ENCODE data around the gene CLIP2.

DNA sequence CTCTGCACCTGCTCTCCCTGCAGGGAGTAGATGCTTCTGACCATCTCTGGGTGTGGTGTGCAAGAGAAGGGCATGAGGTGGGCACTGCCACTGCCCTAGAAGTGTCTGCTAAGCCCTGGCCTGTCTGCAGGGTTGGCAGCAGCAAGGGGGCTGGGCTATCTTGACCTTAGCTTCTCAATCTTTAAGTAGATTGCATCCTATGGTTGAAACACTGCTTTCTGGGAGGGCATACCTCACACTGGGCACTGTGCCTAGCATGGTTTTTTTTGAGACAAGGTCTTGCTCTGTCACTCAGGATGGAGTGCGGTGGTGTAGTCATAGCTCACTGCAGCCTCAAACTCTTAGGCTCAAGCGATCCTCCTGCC is 54.9 kb downstream of the CLIP2 start:
- TF ChIP-seq POLR2A (IDR thresholded peaks at IDR 0.05; ENCODE audit: low read depth, low read length) (no peak), POU2F2 (IDR thresholded peaks at IDR 0.05; ENCODE audit: low read depth, low read length) (no peak), TAF1 (IDR thresholded peaks at IDR 0.05; ENCODE audit: low read depth, low read length) (no peak), POLR2AphosphoS5 (IDR thresholded peaks at IDR 0.05; ENCODE audit: low read depth, low read length) (no peak), SPI1 (IDR thresholded peaks at IDR 0.05; ENCODE audit: low read depth, low read length) (no peak), PAX5 (IDR thresholded peaks at IDR 0.05; ENCODE audit: insufficient read depth, low read length, severe bottlenecking) (no peak)

All from GM12891 (cell line).